Caki2 (cell line): ENCODE data around the gene PRR13. TPM values are rescaled to one million over a fixed set of nuclear protein-coding genes. Genes with fewer than 3 reads are reported as not detected.
"Not testable (repeated sequence)": the region's sequence is repeated elsewhere in the genome, so short reads cannot be mapped to it uniquely, and the experiment has no call there.

Experiments used
- DNase-seq: peaks from one replicate; pipeline ENCODE4 v3.0.0-alpha.2; 2015; ENCODE audit warnings: low read depth
- in situ Hi-C: cut with HindIII; loops from 2 replicates; pipeline ENCODE4 v1.10.0; 2016; ENCODE audit warnings: low sequenced_read_pairs, low pct_unique_long_range_greater_than_20kb, mixed read lengths
- total RNA-seq: library from RNA; depleted of rRNA; stranded (reverse); fragments of >200 nt; shearing (Covaris generic); gene quantifications from 2 replicates; pipeline ENCODE4 v1.2.3, GENCODE V29; 2014; ENCODE audit warnings: low replicate concordance; rRNA removed

The PRR13 gene
- 151 and 174 TPM in 2 replicates for total RNA-seq

GRCh38 chr12:53441040-53441833 lies at the start of gene PRR13:
TSS of gene PRR13 (plus strand) at chr12:53441734. CDS start at chr12:53442715, 981 bp downstream.
- DNase-seq: peak; percentile 99
- in situ Hi-C loops: no loop called here

- no peak for DNase-seq
Measured at GRCh38 chr12:53399896-53400295, 41.6 kb upstream of the PRR13 start.

GRCh38 chr12:53402351-53402750 lies 39.2 kb upstream of the PRR13 start:
- DNase-seq, in situ Hi-C loops: not testable (repeated sequence)

More at GRCh38 chr12:53399896-53400295, 41.6 kb upstream of the PRR13 start:
- in situ Hi-C loops: no loop called here

GRCh38 chr12:53402871-53403270 lies 38.7 kb upstream of the PRR13 start:
- DNase-seq: no peak
- in situ Hi-C loops: no loop called here

GRCh38 chr12:53410951-53411350 lies 30.6 kb upstream of the PRR13 start:
- in situ Hi-C loops: no loop called here
- DNase-seq: no peak

- no peak for DNase-seq
- in situ Hi-C loops: no loop called here
Measured at GRCh38 chr12:53413485-53414204, 27.9 kb upstream of the PRR13 start.

- DNase-seq: no peak
- in situ Hi-C loops: no loop called here
Measured at GRCh38 chr12:53414756-53415417, 26.6 kb upstream of the PRR13 start.

GRCh38 chr12:53415752-53416389 lies 25.7 kb upstream of the PRR13 start:
- in situ Hi-C loops, DNase-seq: not testable (repeated sequence)

- in situ Hi-C loops: not testable (repeated sequence)
Measured at GRCh38 chr12:53417291-53417816, 24.2 kb upstream of the PRR13 start.

GRCh38 chr12:53418221-53418620 lies 23.3 kb upstream of the PRR13 start:
- peak; percentile 45 for DNase-seq
- in situ Hi-C loops: no loop called here

More at GRCh38 chr12:53417291-53417816, 24.2 kb upstream of the PRR13 start:
- DNase-seq: not testable (repeated sequence)

GRCh38 chr12:53419756-53420155 lies 21.8 kb upstream of the PRR13 start:
- in situ Hi-C loops: loop anchor here (10.0 kb wide), 1 partner anchor 75 kb away; no protein-coding TSS in a partner anchor
- DNase-seq: no peak

- not testable (repeated sequence) for DNase-seq
- in situ Hi-C loops: loop anchor here (10.0 kb wide), 1 partner anchor 77 kb away; no protein-coding TSS in a partner anchor
Measured at GRCh38 chr12:53422247-53422646, 19.3 kb upstream of the PRR13 start.

GRCh38 chr12:53423597-53423996 lies 17.9 kb upstream of the PRR13 start, which contains the start of gene AMHR2:
TSS of gene AMHR2 (plus strand) at chr12:53423855. CDS start at chr12:53423935, 80 bp downstream.
- DNase-seq: no peak
- in situ Hi-C loops: loop anchor here (10.0 kb wide), 1 partner anchor 79 kb away; no protein-coding TSS in a partner anchor

- in situ Hi-C loops: loop anchor here (10.0 kb wide), 1 partner anchor 80 kb away; no protein-coding TSS in a partner anchor
- DNase-seq: no peak
Measured at GRCh38 chr12:53424626-53425514, 16.7 kb upstream of the PRR13 start.

- DNase-seq: no peak
- in situ Hi-C loops: loop anchor here (10.0 kb wide), 1 partner anchor 81 kb away; no protein-coding TSS in a partner anchor
Measured at GRCh38 chr12:53425515-53426150, 15.9 kb upstream of the PRR13 start.

- peak; percentile 96 for DNase-seq
- in situ Hi-C loops: loop anchor here (10.0 kb wide), 1 partner anchor 83 kb away; no protein-coding TSS in a partner anchor
Measured at GRCh38 chr12:53427905-53428594, 13.5 kb upstream of the PRR13 start.
